Common myeloid progenitor, CD34-positive (primary cell): Measurements from ENCODE around the gene RRP15.
A peak's percentile ranks its signal among the peaks of the same experiment; 100 is the strongest.

Experiments used
- CTCF ChIA-PET: fragments of 350-600 bp; sonication (Branson Sonifier 250); formaldehyde crosslinking; loops from one replicate; lab custom pipeline; 2021; ENCODE audit warnings: antibody characterized with exemption; lab: Charles Lee
- POLR2A ChIA-PET: fragments of 350-600 bp; sonication (Branson Sonifier 250); formaldehyde crosslinking; loops from one replicate; lab custom pipeline; 2021; ENCODE audit warnings: antibody characterized with exemption; lab: Charles Lee
- DNase-seq, 3 donors: peaks; one replicate each; pipeline versions ENCODE4 v3.0.0 to v3.0.0-alpha.2; 2013
- H3K27ac ChIP-seq, 2 experiments: 1 replicate in 1 of 2; 2 replicates in 1 of 2; pipeline ENCODE4 v1.7.0; 2013; ENCODE audit warnings: inconsistent platforms in 2 of 2, low read length in 2 of 2, mild to moderate bottlenecking in 2 of 2, low read depth in 1 of 2, moderate library complexity in 1 of 2; ENCODE audit not compliant: severe bottlenecking in 2 of 2, insufficient read depth in 1 of 2, poor library complexity in 1 of 2
- H3K27me3 ChIP-seq, 5 experiments: replicated peaks in 2 of 5; 1 replicate in 3 of 5; 2 replicates in 2 of 5; pipeline versions ENCODE4 v1.6.1 to v1.7.0; 2013; ENCODE audit warnings: low read length in 4 of 5, mild to moderate bottlenecking in 2 of 5, moderate library complexity in 2 of 5, inconsistent platforms in 1 of 5; ENCODE audit not compliant: insufficient read depth in 5 of 5, control insufficient read depth in 4 of 5
- H3K36me3 ChIP-seq, 4 experiments: 1 replicate in 2 of 4; 2 replicates in 2 of 4; pipeline versions ENCODE4 v1.6.1 to v1.7.0; 2013; ENCODE audit warnings: low read length in 3 of 4, control low read depth in 1 of 4, mild to moderate bottlenecking in 1 of 4; ENCODE audit not compliant: control insufficient read depth in 4 of 4, insufficient read depth in 4 of 4
- H3K4me1 ChIP-seq, 4 experiments: 1 replicate in 3 of 4; 2 replicates in 1 of 4; pipeline versions ENCODE4 v1.6.1 to v1.7.1; 2013; ENCODE audit warnings: low read length in 3 of 4, mild to moderate bottlenecking in 3 of 4, control low read depth in 1 of 4, inconsistent platforms in 1 of 4, moderate library complexity in 1 of 4; ENCODE audit not compliant: control insufficient read depth in 4 of 4, insufficient read depth in 4 of 4; ENCODE audit errors: control extremely low read depth in 1 of 4
- H3K4me3 ChIP-seq, 7 experiments: 1 replicate in 4 of 7; 2 replicates in 3 of 7; pipeline versions ENCODE4 v1.5.1 to v1.7.0; 2013; ENCODE audit warnings: mild to moderate bottlenecking in 7 of 7, low read length in 6 of 7, moderate library complexity in 6 of 7, inconsistent platforms in 2 of 7, low read depth in 2 of 7, control low read depth in 1 of 7; ENCODE audit not compliant: insufficient read depth in 4 of 7, control insufficient read depth in 1 of 7; ENCODE audit errors: extremely low read depth in 1 of 7
- H3K9me3 ChIP-seq, 5 experiments: 1 replicate in 4 of 5; 2 replicates in 1 of 5; pipeline versions ENCODE4 v1.6.1 to v1.7.1; 2013; ENCODE audit warnings: low read length in 4 of 5, mild to moderate bottlenecking in 2 of 5, inconsistent platforms in 1 of 5, low read depth in 1 of 5, moderate library complexity in 1 of 5; ENCODE audit not compliant: control insufficient read depth in 4 of 5, insufficient read depth in 2 of 5; ENCODE audit errors: control extremely low read depth in 1 of 5
- WGBS: methylation state at CpG from one replicate; pipeline ENCODE4 v1.1.5; 2013; ENCODE audit not compliant: insufficient coverage; 5-methylcytosine and 5-hydroxymethylcytosine counted together

The RRP15 gene

DNA sequence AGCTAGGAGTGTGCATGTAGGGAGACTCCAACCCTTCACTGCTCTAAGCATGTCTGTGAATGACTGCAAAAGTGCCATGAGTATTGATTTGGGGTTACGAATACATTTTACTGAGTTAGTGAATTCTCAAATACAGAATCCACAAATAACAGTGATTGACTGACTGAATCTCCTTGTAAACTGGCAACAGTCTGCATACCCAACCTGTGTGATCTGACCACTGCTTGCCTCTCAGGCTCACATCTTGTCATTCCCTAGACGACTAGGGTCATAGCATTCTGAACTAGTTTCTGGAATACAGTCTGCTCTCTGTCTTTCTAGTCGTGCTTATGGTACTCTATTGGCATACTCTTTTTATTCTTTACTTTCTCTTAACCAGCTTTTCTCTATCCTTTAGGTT lies 7.4 kb downstream of the RRP15 start:
- H3K9me3 ChIP-seq: no peaks in the 10 kb centered on the region
- ChIA-PET CTCF (interaction anchor here (2.1 kb wide), 1 partner anchor 10 kb away, joined by 10 read pairs; no protein-coding TSS in a partner anchor), POLR2A (no interaction called here)
- peaks cover 2 to 11% (median 6%) of the 10 kb centered on the region in 4 experiments for H3K36me3 ChIP-seq
- H3K27ac ChIP-seq: no peak overlapping the region
- WGBS: 100% methylated on average over 3 of the region's 3 CpGs
- DNase-seq: no peak
- no peak overlapping the region for H3K4me3 ChIP-seq
- H3K27me3 ChIP-seq: no peaks in the 10 kb centered on the region
- H3K4me1 ChIP-seq: peaks cover 0 to 3% (median 1%) of the 10 kb centered on the region in 4 experiments

GRCh38 chr1:218294546-218294945 lies 9.5 kb downstream of the RRP15 start:
- peaks cover 0 to 3% (median 1%) of the 10 kb centered on the region in 4 experiments for H3K4me1 ChIP-seq
- no peaks in the 10 kb centered on the region for H3K9me3 ChIP-seq
- DNase-seq: no peak
- H3K27me3 ChIP-seq: no peaks in the 10 kb centered on the region
- WGBS: 96% methylated on average over 3 of the region's 3 CpGs
- ChIA-PET POLR2A (no interaction called here), CTCF (interaction anchor here (0.8 kb wide), 1 partner anchor 45 kb away, joined by 3 read pairs; no protein-coding TSS in a partner anchor)
- no peak overlapping the region for H3K4me3 ChIP-seq
- H3K36me3 ChIP-seq: peaks cover 2 to 11% (median 6%) of the 10 kb centered on the region in 4 experiments
- H3K27ac ChIP-seq: no peak overlapping the region

- no peak overlapping the region for H3K4me3 ChIP-seq
- ChIA-PET POLR2A (no interaction called here), CTCF (interaction anchor here (0.7 to 2.8 kb wide), 8 partner anchors 8 to 1517 kb away, joined by 3 to 10 read pairs (median 4); partner anchors contain the start of genes GPATCH2 and RRP15)
- peaks cover 0 to 3% (median 1%) of the 10 kb centered on the region in 4 experiments for H3K4me1 ChIP-seq
- H3K9me3 ChIP-seq: no peaks in the 10 kb centered on the region
- H3K27me3 ChIP-seq: no peaks in the 10 kb centered on the region
- peak overlapping the region in 1 of 2 experiments; percentile 31 for H3K27ac ChIP-seq
- no CpG with 5 or more reads among the region's 2 CpGs for WGBS
- DNase-seq: no peak
- H3K36me3 ChIP-seq: peaks cover 2 to 11% (median 6%) of the 10 kb centered on the region in 4 experiments
Measured at GRCh38 chr1:218296162-218296561, 11.1 kb downstream of the RRP15 start.

GRCh38 chr1:218297461-218297860 lies 12.4 kb downstream of the RRP15 start:
- Histone ChIP-seq H3K36me3 (peaks cover 2 to 13% (median 6%) of the 10 kb centered on the region in 4 experiments), H3K4me3 (no peak overlapping the region), H3K4me1 (peaks cover 0 to 3% (median 1%) of the 10 kb centered on the region in 4 experiments), H3K9me3 (no peaks in the 10 kb centered on the region), H3K27me3 (no peaks in the 10 kb centered on the region), H3K27ac (no peak overlapping the region)
- no CpG with 5 or more reads among the region's 2 CpGs for WGBS
- no peak for DNase-seq
- CTCF ChIA-PET: interaction anchor here (1.3 to 2.9 kb wide), 3 partner anchors 12 to 32 kb away, joined by 6 to 10 read pairs (median 9); partner anchors contain the start of gene RRP15
- POLR2A ChIA-PET: no interaction called here

GRCh38 chr1:218297867-218298266 lies 12.8 kb downstream of the RRP15 start:
- no peaks in the 10 kb centered on the region for H3K27me3 ChIP-seq
- DNase-seq: no peak
- H3K9me3 ChIP-seq: no peaks in the 10 kb centered on the region
- CTCF ChIA-PET: interaction anchor here (2.5 to 3.1 kb wide), 3 partner anchors 13 to 31 kb away, joined by 9 to 11 read pairs (median 11); partner anchors contain the start of gene RRP15
- peaks cover 0 to 3% (median 1%) of the 10 kb centered on the region in 4 experiments for H3K4me1 ChIP-seq
- H3K27ac ChIP-seq: no peak overlapping the region
- POLR2A ChIA-PET: no interaction called here
- H3K4me3 ChIP-seq: no peak overlapping the region
- peaks cover 2 to 12% (median 6%) of the 10 kb centered on the region in 4 experiments for H3K36me3 ChIP-seq
- WGBS: 100% methylated on average over 1 of the region's 1 CpG

DNA sequence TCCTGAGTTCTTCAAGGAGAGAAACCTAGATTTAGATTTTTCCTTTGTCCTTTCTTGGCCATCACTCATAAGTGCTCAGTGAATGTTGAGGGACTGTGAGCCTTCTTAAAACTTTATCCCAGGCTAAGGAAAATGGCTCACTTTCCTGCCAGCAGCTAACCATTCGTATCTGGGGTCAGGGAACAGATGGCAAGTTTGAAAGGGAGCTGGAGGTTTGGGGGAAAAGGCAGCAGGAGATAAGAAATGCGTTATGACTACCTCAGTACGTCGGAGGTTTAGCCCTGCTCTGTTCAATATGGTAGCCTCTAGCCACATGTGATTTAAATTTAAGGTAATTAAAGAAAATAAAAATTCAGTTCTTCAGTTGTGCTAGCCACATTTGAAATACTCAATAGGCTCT lies 13.3 kb downstream of the RRP15 start:
- Histone ChIP-seq H3K4me1 (peaks cover 0 to 3% (median 1%) of the 10 kb centered on the region in 4 experiments), H3K27ac (no peak overlapping the region), H3K36me3 (peaks cover 2 to 12% (median 6%) of the 10 kb centered on the region in 4 experiments), H3K27me3 (no peaks in the 10 kb centered on the region), H3K4me3 (no peak overlapping the region), H3K9me3 (no peaks in the 10 kb centered on the region)
- DNase-seq: no peak
- 80% methylated on average over 1 of the region's 4 CpGs for WGBS
- ChIA-PET CTCF (interaction anchor here (1.0 to 3.1 kb wide), 7 partner anchors 10 to 38 kb away, joined by 3 to 11 read pairs (median 8); partner anchors contain the start of gene RRP15), POLR2A (no interaction called here)

GRCh38 chr1:218299416-218299815 lies 14.3 kb downstream of the RRP15 start:
- peaks cover 3 to 8% (median 6%) of the 10 kb centered on the region in 4 experiments for H3K4me1 ChIP-seq
- no peaks in the 10 kb centered on the region for H3K9me3 ChIP-seq
- no peak overlapping the region for H3K4me3 ChIP-seq
- POLR2A ChIA-PET: interaction anchor here (0.6 kb wide), 2 partner anchors 124 to 716 kb away, joined by 3 to 5 read pairs; no protein-coding TSS in a partner anchor
- H3K27ac ChIP-seq: no peak overlapping the region
- peak; percentile 45 to 72 (median 67) for DNase-seq
- no peaks in the 10 kb centered on the region for H3K27me3 ChIP-seq
- CTCF ChIA-PET: interaction anchor here (1.0 to 3.1 kb wide), 7 partner anchors 11 to 39 kb away, joined by 3 to 11 read pairs (median 8); partner anchors contain the start of gene RRP15
- H3K36me3 ChIP-seq: peaks cover 1 to 9% (median 2%) of the 10 kb centered on the region in 4 experiments
- 83% methylated on average over 2 of the region's 2 CpGs for WGBS
